Neural progenitor cell (in vitro differentiated cells): Measurements from ENCODE around the gene HAX1. TPM values are rescaled to one million over a fixed set of nuclear protein-coding genes. Genes with fewer than 3 reads are reported as not detected.
"Not testable (repeated sequence)": the region's sequence is repeated elsewhere in the genome, so short reads cannot be mapped to it uniquely, and the experiment has no call there.

ENCODE experiments used
- DNase-seq: peaks from one replicate; pipeline ENCODE4 v3.0.0-alpha.2; 2016; ENCODE audit warnings: low spot score
- H2AFZ ChIP-seq: fragments of 200-600 bp; sonication (generic); replicated peaks from 2 replicates; pipeline ENCODE4 v1.6.1; 2016; ENCODE audit warnings: antibody characterized with exemption
- H3F3A ChIP-seq: fragments of 200-600 bp; sonication (generic); 2 replicates; pipeline ENCODE4 v1.6.1; 2016; ENCODE audit warnings: antibody characterized with exemption, low read depth
- H3K27ac ChIP-seq: fragments of 200-600 bp; sonication (generic); 2 replicates; pipeline ENCODE4 v1.5.1; 2016; ENCODE audit warnings: mild to moderate bottlenecking
- H3K27me3 ChIP-seq: fragments of 200-600 bp; sonication (generic); 2 replicates; pipeline ENCODE4 v1.6.1; 2016; ENCODE audit warnings: mild to moderate bottlenecking, moderate library complexity
- H3K36me3 ChIP-seq: fragments of 200-600 bp; sonication (generic); 2 replicates; pipeline ENCODE4 v1.5.1; 2016
- H3K4me1 ChIP-seq: fragments of 200-600 bp; sonication (generic); 2 replicates; pipeline ENCODE4 v1.6.1; 2016; ENCODE audit warnings: mixed run types
- H3K4me2 ChIP-seq: fragments of 200-600 bp; sonication (generic); 2 replicates; pipeline ENCODE4 v1.6.1; 2016
- H3K4me3 ChIP-seq: fragments of 200-600 bp; sonication (generic); 2 replicates; pipeline ENCODE4 v1.5.1; 2016
- H3K79me2 ChIP-seq: fragments of 200-600 bp; sonication (generic); 2 replicates; pipeline ENCODE4 v1.6.1; 2016; ENCODE audit warnings: low read depth
- H3K9ac ChIP-seq: fragments of 200-600 bp; sonication (generic); 2 replicates; pipeline ENCODE4 v1.6.1; 2016
- H3K9me3 ChIP-seq: fragments of 200-600 bp; sonication (generic); 2 replicates; pipeline ENCODE4 v1.5.1; 2016; ENCODE audit warnings: low read depth
- H4K20me1 ChIP-seq: fragments of 200-600 bp; sonication (generic); 2 replicates; pipeline ENCODE4 v1.6.1; 2016; ENCODE audit warnings: low read depth
- H3K27ac Mint-ChIP-seq: 3 replicates; pipeline ENCODE4 v1.8.0; 2021; ENCODE audit warnings: mixed read lengths
- H3K27me3 Mint-ChIP-seq: 2 replicates; pipeline ENCODE4 v1.8.0; 2022; ENCODE audit warnings: low read depth, mild to moderate bottlenecking, inconsistent platforms, moderate library complexity, mixed read lengths; ENCODE audit not compliant: insufficient read depth
- H3K36me3 Mint-ChIP-seq: 3 replicates; pipeline ENCODE4 v1.8.0; 2021; ENCODE audit warnings: mixed read lengths
- H3K4me1 Mint-ChIP-seq: 3 replicates; pipeline ENCODE4 v1.8.0; 2021; ENCODE audit warnings: mixed read lengths
- H3K4me3 Mint-ChIP-seq: 3 replicates; pipeline ENCODE4 v1.8.0; 2021; ENCODE audit warnings: mild to moderate bottlenecking, moderate library complexity, mixed read lengths
- H3K9me3 Mint-ChIP-seq: 3 replicates; pipeline ENCODE4 v1.8.0; 2020; ENCODE audit warnings: mixed read lengths
- CTCF ChIP-seq: fragments of 200-600 bp; sonication (generic); IDR thresholded peaks from 2 replicates; pipeline ENCODE4 v1.5.1; 2017; ENCODE audit warnings: antibody characterized with exemption, mild to moderate bottlenecking
- EZH2 ChIP-seq: fragments of 200-600 bp; sonication (generic); IDR thresholded peaks from 2 replicates; pipeline ENCODE4 v1.6.1; 2017; ENCODE audit warnings: antibody characterized with exemption, mild to moderate bottlenecking, moderate library complexity
- EZH2phosphoT487 ChIP-seq: fragments of 200-600 bp; sonication (generic); IDR thresholded peaks from 2 replicates; pipeline ENCODE4 v1.6.1; 2017; ENCODE audit warnings: antibody characterized with exemption
- total RNA-seq: library from RNA; depleted of rRNA; stranded (reverse); fragments of >200 nt; gene quantifications from 2 replicates; pipeline ENCODE4 v1.2.3, GENCODE V29; 2015; ENCODE audit warnings: low replicate concordance

The HAX1 gene
- total RNA-seq, 1 donor from 2014 or later = 57.9 TPM

GRCh38 chr1:154270833-154271232, 1.6 kb upstream of the HAX1 start:
- Mint-ChIP-seq H3K27ac (no peak overlapping the region), H3K4me1 (peaks cover 22% of the 10 kb centered on the region), H3K36me3 (peaks cover 4% of the 10 kb centered on the region), H3K27me3 (peaks cover 9% of the 10 kb centered on the region), H3K4me3 (peak overlapping the region; percentile 67), H3K9me3 (no peaks in the 10 kb centered on the region)
- Histone ChIP-seq H3K9me3 (no peaks in the 10 kb centered on the region), H3K27me3 (no peaks in the 10 kb centered on the region), H4K20me1 (no peaks in the 10 kb centered on the region), H3K27ac (no peak overlapping the region), H3K4me2 (no peak overlapping the region), H3K4me1 (no peaks in the 10 kb centered on the region), H3K9ac (no peak overlapping the region), H2AFZ (no peak overlapping the region), H3F3A (peaks cover 23% of the 10 kb centered on the region), H3K79me2 (peaks cover 11% of the 10 kb centered on the region), H3K4me3 (no peak overlapping the region), H3K36me3 (no peaks in the 10 kb centered on the region)
- no peak for TF ChIP-seq EZH2
- TF ChIP-seq CTCF = no peak
- TF ChIP-seq EZH2phosphoT487 = no peak
- no peak for DNase-seq

DNA sequence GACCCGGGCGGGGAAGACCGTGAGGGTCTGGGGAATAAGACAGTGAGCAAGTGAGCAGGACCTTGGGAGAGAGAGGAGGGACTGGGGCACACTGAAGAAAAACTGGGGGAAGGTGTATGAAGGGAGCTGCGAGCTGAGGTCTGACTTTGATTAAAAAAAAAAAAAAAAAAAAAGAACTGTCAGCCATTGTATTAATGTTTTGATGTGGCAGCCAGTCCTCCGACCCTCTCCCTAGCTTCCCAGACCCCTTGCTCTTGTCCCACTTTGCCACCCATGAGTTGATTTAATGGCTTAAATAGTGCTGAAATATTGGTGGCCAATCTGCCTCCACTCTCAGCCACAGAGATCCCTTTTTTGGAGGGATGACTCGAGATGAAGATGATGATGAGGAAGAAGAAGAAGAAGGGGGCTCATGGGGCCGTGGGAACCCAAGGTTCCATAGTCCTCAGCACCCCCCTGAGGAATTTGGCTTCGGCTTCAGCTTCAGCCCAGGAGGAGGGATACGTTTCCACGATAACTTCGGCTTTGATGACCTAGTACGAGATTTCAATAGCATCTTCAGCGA, 652 bp downstream of the HAX1 start:
- peak overlapping the region; percentile 94 for H3K4me3 ChIP-seq
- Mint-ChIP-seq H3K4me3 (peak overlapping the region; percentile 99), H3K9me3 (no peaks in the 10 kb centered on the region), H3K36me3 (peaks cover 7% of the 10 kb centered on the region), H3K4me1 (peaks cover 22% of the 10 kb centered on the region), H3K27me3 (peaks cover 9% of the 10 kb centered on the region), H3K27ac (peak overlapping the region; percentile 95)
- H3K4me1 ChIP-seq = no peaks in the 10 kb centered on the region
- H4K20me1 ChIP-seq = no peaks in the 10 kb centered on the region
- no peak for TF ChIP-seq EZH2
- TF ChIP-seq EZH2phosphoT487 = no peak
- TF ChIP-seq CTCF = no peak
- H3F3A ChIP-seq = peaks cover 23% of the 10 kb centered on the region
- no peak overlapping the region for H3K27ac ChIP-seq
- no peaks in the 10 kb centered on the region for H3K27me3 ChIP-seq
- peaks cover 11% of the 10 kb centered on the region for H3K79me2 ChIP-seq
- H2AFZ ChIP-seq = peak overlapping the region; percentile 90
- H3K4me2 ChIP-seq = peak overlapping the region; percentile 84
- no peaks in the 10 kb centered on the region for H3K36me3 ChIP-seq
- no peak for DNase-seq
- H3K9me3 ChIP-seq = no peaks in the 10 kb centered on the region
- peak overlapping the region; percentile 40 for H3K9ac ChIP-seq

GRCh38 chr1:154276797-154277196, 4.4 kb downstream of the HAX1 start:
- Histone ChIP-seq H3K27me3 (no peaks in the 10 kb centered on the region), H3K36me3 (no peaks in the 10 kb centered on the region), H3K27ac (no peak overlapping the region), H3K9me3 (no peaks in the 10 kb centered on the region), H3K9ac (no peak overlapping the region), H4K20me1 (no peaks in the 10 kb centered on the region), H3F3A (peaks cover 8% of the 10 kb centered on the region), H2AFZ (no peak overlapping the region), H3K4me2 (no peak overlapping the region), H3K79me2 (peaks cover 11% of the 10 kb centered on the region), H3K4me1 (no peaks in the 10 kb centered on the region), H3K4me3 (no peak overlapping the region)
- H3K27ac Mint-ChIP-seq = no peak overlapping the region
- TF ChIP-seq EZH2 (no peak), EZH2phosphoT487 (no peak), CTCF (peak; percentile 45)
- peaks cover 15% of the 10 kb centered on the region for H3K4me1 Mint-ChIP-seq
- no peaks in the 10 kb centered on the region for H3K9me3 Mint-ChIP-seq
- peaks cover 3% of the 10 kb centered on the region for H3K36me3 Mint-ChIP-seq
- no peak overlapping the region for H3K4me3 Mint-ChIP-seq
- peak; percentile 20 for DNase-seq
- H3K27me3 Mint-ChIP-seq = peaks cover 7% of the 10 kb centered on the region

- H3K9me3 Mint-ChIP-seq, H3K4me1 Mint-ChIP-seq, H3K4me3 ChIP-seq, H3K27me3 ChIP-seq, H3K36me3 ChIP-seq, H3K27ac ChIP-seq, H3K9ac ChIP-seq, H3K27me3 Mint-ChIP-seq, H4K20me1 ChIP-seq, H3F3A ChIP-seq, H3K36me3 Mint-ChIP-seq, DNase-seq, H3K9me3 ChIP-seq, H3K4me2 ChIP-seq, H3K27ac Mint-ChIP-seq, H3K4me1 ChIP-seq, H2AFZ ChIP-seq, H3K79me2 ChIP-seq, H3K4me3 Mint-ChIP-seq: not testable (repeated sequence)
Measured at GRCh38 chr1:154287591-154287990, 15.2 kb downstream of the HAX1 start.
